GM13977 (cell line): ENCODE results near the gene EXOC6B.

Experiments used
- DNase-seq: peaks from one replicate; pipeline ENCODE4 v3.0.0; 2012; ENCODE audit warnings: low spot score
- in situ Hi-C: fragments of 300-500 bp; cut with MboI; formaldehyde crosslinking; loops from one replicate; pipeline ENCODE4 v1.12.0; 2022; ENCODE audit warnings: low sequenced_read_pairs, low pct_unique_long_range_greater_than_20kb, mixed read lengths, inconsistent platforms; ENCODE audit not compliant: unreplicated experiment
- TF ChIP-seq, protein P1 (sequence below): IDR thresholded peaks from 2 replicates; pipeline ENCODE4 v1.5.1; 2012; ENCODE audit warnings: mild to moderate bottlenecking, control low read depth; ENCODE audit not compliant: insufficient read depth; ENCODE audit errors: extremely low read depth, missing control alignments

Gene EXOC6B

DNA sequence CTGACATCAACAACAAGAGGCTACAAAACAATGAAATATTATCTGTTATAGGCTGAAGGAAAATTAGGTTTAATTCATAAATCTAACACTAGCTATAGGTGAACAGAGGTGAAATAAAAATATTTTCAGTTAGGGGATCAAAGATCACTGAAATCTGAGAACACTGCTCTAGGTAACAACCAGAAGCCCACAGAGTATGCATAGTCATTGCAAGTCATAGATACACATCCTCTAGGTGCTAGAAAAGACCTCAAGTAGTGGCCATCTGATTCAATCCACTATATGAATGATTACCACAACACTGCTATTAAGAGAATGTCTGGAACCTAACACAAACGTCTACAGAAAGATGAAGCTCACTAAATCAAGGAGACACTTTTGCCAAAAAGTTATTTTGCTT is 413.6 kb downstream of the EXOC6B start:
- in situ Hi-C loops, result no loop called here
- no peak for DNase-seq
- TF ChIP-seq, protein P1, sequence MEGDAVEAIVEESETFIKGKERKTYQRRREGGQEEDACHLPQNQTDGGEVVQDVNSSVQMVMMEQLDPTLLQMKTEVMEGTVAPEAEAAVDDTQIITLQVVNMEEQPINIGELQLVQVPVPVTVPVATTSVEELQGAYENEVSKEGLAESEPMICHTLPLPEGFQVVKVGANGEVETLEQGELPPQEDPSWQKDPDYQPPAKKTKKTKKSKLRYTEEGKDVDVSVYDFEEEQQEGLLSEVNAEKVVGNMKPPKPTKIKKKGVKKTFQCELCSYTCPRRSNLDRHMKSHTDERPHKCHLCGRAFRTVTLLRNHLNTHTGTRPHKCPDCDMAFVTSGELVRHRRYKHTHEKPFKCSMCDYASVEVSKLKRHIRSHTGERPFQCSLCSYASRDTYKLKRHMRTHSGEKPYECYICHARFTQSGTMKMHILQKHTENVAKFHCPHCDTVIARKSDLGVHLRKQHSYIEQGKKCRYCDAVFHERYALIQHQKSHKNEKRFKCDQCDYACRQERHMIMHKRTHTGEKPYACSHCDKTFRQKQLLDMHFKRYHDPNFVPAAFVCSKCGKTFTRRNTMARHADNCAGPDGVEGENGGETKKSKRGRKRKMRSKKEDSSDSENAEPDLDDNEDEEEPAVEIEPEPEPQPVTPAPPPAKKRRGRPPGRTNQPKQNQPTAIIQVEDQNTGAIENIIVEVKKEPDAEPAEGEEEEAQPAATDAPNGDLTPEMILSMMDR, result no peak

DNA sequence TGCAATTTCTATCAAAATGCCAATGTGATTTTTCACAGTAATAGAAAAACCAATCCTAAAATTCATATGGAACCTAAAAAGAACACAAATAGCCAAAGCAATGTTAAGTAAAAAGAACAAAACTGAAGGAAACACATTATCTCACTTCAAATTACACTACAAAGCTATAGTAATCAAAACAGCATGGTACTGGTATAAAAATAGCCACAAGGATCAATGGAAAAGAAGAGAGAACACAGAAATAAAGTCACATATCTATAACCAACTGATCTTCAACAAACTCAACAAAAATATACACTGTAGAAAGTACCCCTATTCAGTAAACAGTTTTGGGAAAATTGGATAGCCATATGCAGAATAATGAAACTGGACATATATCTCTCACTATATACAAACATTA is 426.0 kb downstream of the EXOC6B start:
- DNase-seq, result no peak
- in situ Hi-C loops, result no loop called here
- TF ChIP-seq, protein P1, result no peak

DNA sequence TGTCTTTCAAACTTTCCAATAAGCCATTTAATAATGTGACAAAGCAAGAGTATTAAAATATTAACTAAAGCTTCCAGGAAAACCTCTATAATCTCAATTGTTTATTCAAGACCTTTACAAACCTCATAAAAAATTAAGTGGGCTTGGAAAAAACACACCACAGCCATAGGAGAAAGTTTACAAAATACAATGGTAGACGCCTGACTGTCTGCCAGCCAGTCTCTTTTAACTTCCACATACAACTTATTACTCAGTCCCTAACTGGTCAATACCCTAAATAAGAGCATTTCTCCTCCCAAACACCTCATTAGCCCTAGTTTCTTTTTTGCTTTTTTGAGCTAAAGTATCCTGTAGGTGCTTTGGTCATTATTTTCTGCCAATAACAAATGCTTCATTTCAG is 430.7 kb downstream of the EXOC6B start:
- no peak for DNase-seq
- in situ Hi-C loops, result no loop called here
- TF ChIP-seq, protein P1, result no peak

DNA sequence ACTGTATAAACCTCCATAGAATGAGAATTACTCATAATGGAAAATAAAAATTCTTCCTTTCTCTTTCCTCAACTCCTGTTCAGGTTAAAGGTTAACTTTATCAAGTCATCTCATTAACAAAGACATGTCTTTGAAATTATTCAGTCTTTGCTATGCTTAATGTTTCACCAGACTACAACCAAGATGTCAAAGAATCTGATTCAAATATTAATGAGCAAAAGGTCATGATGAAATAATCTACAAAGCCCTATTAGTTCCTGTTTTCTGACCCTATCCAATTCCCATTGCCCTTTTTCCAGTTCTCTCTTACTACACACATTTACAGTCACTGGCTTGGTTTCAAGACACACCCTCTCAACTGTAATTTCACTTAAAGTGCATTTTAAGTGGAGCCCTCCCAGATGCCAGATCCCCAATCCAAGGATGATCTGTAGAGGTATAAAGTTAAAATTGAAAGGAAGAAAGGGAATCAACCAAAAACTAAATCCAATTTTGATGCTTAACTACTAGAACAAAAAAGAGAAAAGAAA is 431.2 kb downstream of the EXOC6B start:
- in situ Hi-C loops, result no loop called here
- no peak for DNase-seq

DNA sequence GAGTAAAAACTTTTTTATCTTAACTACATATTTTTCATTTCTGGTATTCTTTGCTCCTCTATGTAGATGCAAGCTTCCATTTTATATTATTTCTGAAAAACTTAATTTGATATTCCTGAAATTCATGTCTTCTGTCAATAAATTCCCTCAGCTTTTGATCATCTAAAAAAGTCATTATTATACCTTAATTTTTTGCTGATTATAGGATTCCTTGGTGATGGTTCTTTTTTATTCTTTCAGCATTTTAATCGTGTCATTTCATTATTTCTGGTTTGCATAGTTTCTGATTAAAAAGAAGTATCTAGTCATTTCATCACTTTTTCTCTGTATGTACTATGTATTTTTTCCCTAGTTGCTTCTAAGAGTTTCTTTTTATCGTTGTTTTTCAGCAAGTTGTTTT is 436.4 kb downstream of the EXOC6B start:
- in situ Hi-C loops, result no loop called here
- TF ChIP-seq, protein P1, result no peak
- no peak for DNase-seq

More for the DNA sequence above, 431.2 kb downstream of the EXOC6B start:
- TF ChIP-seq, protein P1, result no peak

DNA sequence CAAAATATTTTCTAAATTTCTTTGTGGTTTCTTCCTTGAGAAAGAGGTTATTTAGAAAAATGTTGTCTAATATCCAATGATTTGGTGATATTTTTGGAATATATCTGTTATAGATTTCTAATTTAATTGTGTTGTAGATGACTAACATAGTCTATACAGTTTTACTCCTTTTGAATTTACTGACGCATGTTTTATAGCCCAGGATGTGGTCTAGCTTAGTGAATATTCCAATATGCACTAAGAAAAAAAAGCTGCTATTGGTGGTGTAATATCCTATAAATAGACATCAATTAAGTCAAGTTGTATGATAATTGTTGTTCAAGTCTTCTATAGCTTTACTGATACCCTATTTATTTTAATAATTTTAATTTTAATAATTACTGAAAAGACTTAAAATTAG is 437.6 kb downstream of the EXOC6B start:
- in situ Hi-C loops, result no loop called here
- DNase-seq, result no peak
- TF ChIP-seq, protein P1, result no peak

DNA sequence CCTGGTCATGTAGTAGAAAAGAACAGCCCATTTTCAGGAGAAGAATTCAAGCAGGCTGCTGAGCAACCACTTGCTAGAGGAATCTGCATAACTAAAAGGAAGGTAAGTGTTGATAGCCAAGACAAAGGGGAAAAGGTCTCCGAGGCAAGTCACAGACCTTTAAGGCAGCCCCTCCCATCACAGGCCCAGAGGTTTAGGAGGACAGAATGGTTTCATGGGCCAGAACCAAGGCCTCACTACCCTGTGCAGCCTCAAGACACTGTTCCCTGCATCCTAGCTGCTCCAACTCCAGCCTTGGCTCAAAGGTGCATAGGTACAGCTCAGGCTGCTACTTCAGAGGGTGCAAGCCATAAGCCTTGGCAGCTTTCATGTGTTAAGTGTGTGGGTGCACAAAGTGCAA is 439.5 kb downstream of the EXOC6B start:
- in situ Hi-C loops, result no loop called here
- TF ChIP-seq, protein P1, result no peak
- DNase-seq, result no peak
